ENCODE measurements around the gene SYNPR.

SYNPR gene

GRCh38 chr3:63331520-63331919 lies 53.4 kb downstream of the SYNPR start:
- TF ChIP-seq MYC (IDR thresholded peaks at IDR 0.05; ENCODE audit: low read depth, low read length) (no peak), CTCF (IDR thresholded peaks at IDR 0.05; ENCODE audit: low read depth, low read length) (no peak), MAX (IDR thresholded peaks at IDR 0.05; ENCODE audit: low read depth, low read length) (no peak), POLR2A (IDR thresholded peaks at IDR 0.05; ENCODE audit: extremely low read depth, insufficient read length) (no peak)
- DNase-seq (ENCODE audit: low read depth), result no peak
- H3K4me3 ChIP-seq (ENCODE audit: low read depth, low read length), result no peak overlapping the region

GRCh38 chr3:63333815-63334214 lies 55.7 kb downstream of the SYNPR start:
- DNase-seq (ENCODE audit: low read depth), result no peak
- no peak overlapping the region for H3K4me3 ChIP-seq (ENCODE audit: low read depth, low read length)
- TF ChIP-seq MYC (IDR thresholded peaks at IDR 0.05; ENCODE audit: low read depth, low read length) (no peak), MAX (IDR thresholded peaks at IDR 0.05; ENCODE audit: low read depth, low read length) (no peak), CTCF (IDR thresholded peaks at IDR 0.05; ENCODE audit: low read depth, low read length) (no peak), POLR2A (IDR thresholded peaks at IDR 0.05; ENCODE audit: extremely low read depth, insufficient read length) (no peak)

- TF ChIP-seq CTCF (IDR thresholded peaks at IDR 0.05; ENCODE audit: low read depth, low read length), result no peak
- no peak for TF ChIP-seq MYC (IDR thresholded peaks at IDR 0.05; ENCODE audit: low read depth, low read length)
- no peak for TF ChIP-seq MAX (IDR thresholded peaks at IDR 0.05; ENCODE audit: low read depth, low read length)
- no peak for TF ChIP-seq POLR2A (IDR thresholded peaks at IDR 0.05; ENCODE audit: extremely low read depth, insufficient read length)
- DNase-seq (ENCODE audit: low read depth), result no peak
- no peak overlapping the region for H3K4me3 ChIP-seq (ENCODE audit: low read depth, low read length)
These were observed 60.2 kb downstream of the SYNPR start for GRCh38 chr3:63338351-63338750.

GRCh38 chr3:63343674-63344073 lies 65.6 kb downstream of the SYNPR start:
- DNase-seq (ENCODE audit: low read depth), result peak; percentile 89
- TF ChIP-seq POLR2A (IDR thresholded peaks at IDR 0.05; ENCODE audit: extremely low read depth, insufficient read length) (no peak), CTCF (IDR thresholded peaks at IDR 0.05; ENCODE audit: low read depth, low read length) (no peak), MAX (IDR thresholded peaks at IDR 0.05; ENCODE audit: low read depth, low read length) (peak; percentile 3; the same call in 1 of the 2 replicates), MYC (IDR thresholded peaks at IDR 0.05; ENCODE audit: low read depth, low read length) (peak; percentile 40; the same call in 1 of the 2 replicates)
- no peak overlapping the region for H3K4me3 ChIP-seq (ENCODE audit: low read depth, low read length)

GRCh38 chr3:63344661-63345060 lies 66.6 kb downstream of the SYNPR start:
- H3K4me3 ChIP-seq (ENCODE audit: low read depth, low read length), result no peak overlapping the region
- TF ChIP-seq CTCF (IDR thresholded peaks at IDR 0.05; ENCODE audit: low read depth, low read length), result no peak
- no peak for TF ChIP-seq MYC (IDR thresholded peaks at IDR 0.05; ENCODE audit: low read depth, low read length)
- no peak for TF ChIP-seq POLR2A (IDR thresholded peaks at IDR 0.05; ENCODE audit: extremely low read depth, insufficient read length)
- TF ChIP-seq MAX (IDR thresholded peaks at IDR 0.05; ENCODE audit: low read depth, low read length), result no peak
- no peak for DNase-seq (ENCODE audit: low read depth)

All from NB4 (cell line).